ENCODE data around the gene BTBD7.

Gene BTBD7

GRCh38 chr14:93346926-93347721, 14.3 kb upstream of the BTBD7 start, which contains the start of gene COX8C:
TSS of gene COX8C (plus strand) at chr14:93347182. CDS start at chr14:93347269, 87 bp downstream.
- H3K4me3 ChIP-seq (ENCODE audit: low read length in 2 of 2): no peak within 1 kb of the TSS
- H3K4me1 ChIP-seq (ENCODE audit: control insufficient read depth in 2 of 2, insufficient read depth in 2 of 2, low read length in 2 of 2): no peaks in the 10 kb centered on the region
- no peak within 1 kb of the TSS for H3K27ac ChIP-seq (ENCODE audit: low read depth in 2 of 2, low read length in 2 of 2)
- H3K36me3 ChIP-seq (ENCODE audit: control insufficient read depth in 2 of 2, insufficient read depth in 2 of 2, low read length in 2 of 2): no peaks in the 10 kb centered on the region
- no peaks in the 10 kb centered on the region for H3K27me3 ChIP-seq (ENCODE audit: control insufficient read depth in 2 of 2, insufficient read depth in 2 of 2, low read length in 2 of 2)
- H3K9me3 ChIP-seq (ENCODE audit: control insufficient read depth in 2 of 2, low read length in 2 of 2): peaks cover 0 to 2% of the 10 kb centered on the region in 2 donors
- no peak within 1 kb of the TSS for H3K9ac ChIP-seq (ENCODE audit: low read depth in 1 of 2, low read length in 2 of 2)

- H3K4me3 ChIP-seq (ENCODE audit: low read length in 2 of 2): no peak overlapping the region
- H3K9ac ChIP-seq (ENCODE audit: low read depth in 1 of 2, low read length in 2 of 2): no peak overlapping the region
- H3K9me3 ChIP-seq (ENCODE audit: control insufficient read depth in 2 of 2, low read length in 2 of 2): peaks cover 0 to 2% of the 10 kb centered on the region in 2 donors
- H3K27me3 ChIP-seq (ENCODE audit: control insufficient read depth in 2 of 2, insufficient read depth in 2 of 2, low read length in 2 of 2): no peaks in the 10 kb centered on the region
- H3K27ac ChIP-seq (ENCODE audit: low read depth in 2 of 2, low read length in 2 of 2): no peak overlapping the region
- no peaks in the 10 kb centered on the region for H3K4me1 ChIP-seq (ENCODE audit: control insufficient read depth in 2 of 2, insufficient read depth in 2 of 2, low read length in 2 of 2)
- no peaks in the 10 kb centered on the region for H3K36me3 ChIP-seq (ENCODE audit: control insufficient read depth in 2 of 2, insufficient read depth in 2 of 2, low read length in 2 of 2)
Observed at GRCh38 chr14:93343797-93344196, 11.0 kb upstream of the BTBD7 start.

GRCh38 chr14:93343266-93343665, 10.4 kb upstream of the BTBD7 start:
- Histone ChIP-seq H3K27me3 (ENCODE audit: control insufficient read depth in 2 of 2, insufficient read depth in 2 of 2, low read length in 2 of 2) (no peaks in the 10 kb centered on the region), H3K9me3 (ENCODE audit: control insufficient read depth in 2 of 2, low read length in 2 of 2) (peaks cover 0 to 2% of the 10 kb centered on the region in 2 donors), H3K9ac (ENCODE audit: low read depth in 1 of 2, low read length in 2 of 2) (no peak overlapping the region), H3K4me1 (ENCODE audit: control insufficient read depth in 2 of 2, insufficient read depth in 2 of 2, low read length in 2 of 2) (no peaks in the 10 kb centered on the region), H3K36me3 (ENCODE audit: control insufficient read depth in 2 of 2, insufficient read depth in 2 of 2, low read length in 2 of 2) (no peaks in the 10 kb centered on the region), H3K27ac (ENCODE audit: low read depth in 2 of 2, low read length in 2 of 2) (no peak overlapping the region), H3K4me3 (ENCODE audit: low read length in 2 of 2) (no peak overlapping the region)

GRCh38 chr14:93337884-93338283, 5.0 kb upstream of the BTBD7 start:
- Histone ChIP-seq H3K4me3 (ENCODE audit: low read length in 2 of 2) (no peak overlapping the region), H3K27me3 (ENCODE audit: control insufficient read depth in 2 of 2, insufficient read depth in 2 of 2, low read length in 2 of 2) (no peaks in the 10 kb centered on the region), H3K36me3 (ENCODE audit: control insufficient read depth in 2 of 2, insufficient read depth in 2 of 2, low read length in 2 of 2) (no peaks in the 10 kb centered on the region), H3K9me3 (ENCODE audit: control insufficient read depth in 2 of 2, low read length in 2 of 2) (no peaks in the 10 kb centered on the region), H3K27ac (ENCODE audit: low read depth in 2 of 2, low read length in 2 of 2) (no peak overlapping the region), H3K4me1 (ENCODE audit: control insufficient read depth in 2 of 2, insufficient read depth in 2 of 2, low read length in 2 of 2) (peaks cover 0 to 4% of the 10 kb centered on the region in 2 donors), H3K9ac (ENCODE audit: low read depth in 1 of 2, low read length in 2 of 2) (no peak overlapping the region)

GRCh38 chr14:93337143-93337753, 4.4 kb upstream of the BTBD7 start:
- no peak overlapping the region for H3K4me3 ChIP-seq (ENCODE audit: low read length in 2 of 2)
- H3K9ac ChIP-seq (ENCODE audit: low read depth in 1 of 2, low read length in 2 of 2): no peak overlapping the region
- peaks cover 0 to 4% of the 10 kb centered on the region in 2 donors for H3K4me1 ChIP-seq (ENCODE audit: control insufficient read depth in 2 of 2, insufficient read depth in 2 of 2, low read length in 2 of 2)
- no peaks in the 10 kb centered on the region for H3K27me3 ChIP-seq (ENCODE audit: control insufficient read depth in 2 of 2, insufficient read depth in 2 of 2, low read length in 2 of 2)
- H3K36me3 ChIP-seq (ENCODE audit: control insufficient read depth in 2 of 2, insufficient read depth in 2 of 2, low read length in 2 of 2): no peaks in the 10 kb centered on the region
- no peaks in the 10 kb centered on the region for H3K9me3 ChIP-seq (ENCODE audit: control insufficient read depth in 2 of 2, low read length in 2 of 2)
- H3K27ac ChIP-seq (ENCODE audit: low read depth in 2 of 2, low read length in 2 of 2): no peak overlapping the region

GRCh38 chr14:93333631-93334103, 831 bp upstream of the BTBD7 start:
- H3K9me3 ChIP-seq (ENCODE audit: control insufficient read depth in 2 of 2, low read length in 2 of 2): no peaks in the 10 kb centered on the region
- no peaks in the 10 kb centered on the region for H3K27me3 ChIP-seq (ENCODE audit: control insufficient read depth in 2 of 2, insufficient read depth in 2 of 2, low read length in 2 of 2)
- H3K4me3 ChIP-seq (ENCODE audit: low read length in 2 of 2): peak overlapping the region; percentile 85 to 90
- peak overlapping the region; percentile 68 to 77 for H3K9ac ChIP-seq (ENCODE audit: low read depth in 1 of 2, low read length in 2 of 2)
- no peaks in the 10 kb centered on the region for H3K36me3 ChIP-seq (ENCODE audit: control insufficient read depth in 2 of 2, insufficient read depth in 2 of 2, low read length in 2 of 2)
- H3K27ac ChIP-seq (ENCODE audit: low read depth in 2 of 2, low read length in 2 of 2): peak overlapping the region; percentile 97
- peaks cover 18 to 31% of the 10 kb centered on the region in 2 donors for H3K4me1 ChIP-seq (ENCODE audit: control insufficient read depth in 2 of 2, insufficient read depth in 2 of 2, low read length in 2 of 2)

GRCh38 chr14:93332397-93332852, 411 bp downstream of the BTBD7 start:
- H3K27ac ChIP-seq (ENCODE audit: low read depth in 2 of 2, low read length in 2 of 2): peak overlapping the region; percentile 97
- H3K4me1 ChIP-seq (ENCODE audit: control insufficient read depth in 2 of 2, insufficient read depth in 2 of 2, low read length in 2 of 2): peaks cover 18 to 31% of the 10 kb centered on the region in 2 donors
- peak overlapping the region; percentile 85 to 96 for H3K4me3 ChIP-seq (ENCODE audit: low read length in 2 of 2)
- peak overlapping the region; percentile 77 to 79 for H3K9ac ChIP-seq (ENCODE audit: low read depth in 1 of 2, low read length in 2 of 2)
- H3K27me3 ChIP-seq (ENCODE audit: control insufficient read depth in 2 of 2, insufficient read depth in 2 of 2, low read length in 2 of 2): no peaks in the 10 kb centered on the region
- H3K9me3 ChIP-seq (ENCODE audit: control insufficient read depth in 2 of 2, low read length in 2 of 2): no peaks in the 10 kb centered on the region
- H3K36me3 ChIP-seq (ENCODE audit: control insufficient read depth in 2 of 2, insufficient read depth in 2 of 2, low read length in 2 of 2): no peaks in the 10 kb centered on the region

GRCh38 chr14:93331728-93332396, 974 bp downstream of the BTBD7 start:
- H3K36me3 ChIP-seq (ENCODE audit: control insufficient read depth in 2 of 2, insufficient read depth in 2 of 2, low read length in 2 of 2): no peaks in the 10 kb centered on the region
- no peaks in the 10 kb centered on the region for H3K9me3 ChIP-seq (ENCODE audit: control insufficient read depth in 2 of 2, low read length in 2 of 2)
- peak overlapping the region; percentile 97 for H3K27ac ChIP-seq (ENCODE audit: low read depth in 2 of 2, low read length in 2 of 2)
- peak overlapping the region; percentile 77 to 79 for H3K9ac ChIP-seq (ENCODE audit: low read depth in 1 of 2, low read length in 2 of 2)
- no peaks in the 10 kb centered on the region for H3K27me3 ChIP-seq (ENCODE audit: control insufficient read depth in 2 of 2, insufficient read depth in 2 of 2, low read length in 2 of 2)
- peaks cover 18 to 31% of the 10 kb centered on the region in 2 donors for H3K4me1 ChIP-seq (ENCODE audit: control insufficient read depth in 2 of 2, insufficient read depth in 2 of 2, low read length in 2 of 2)
- H3K4me3 ChIP-seq (ENCODE audit: low read length in 2 of 2): peak overlapping the region; percentile 85 to 96

- Histone ChIP-seq H3K27ac (ENCODE audit: low read depth in 2 of 2, low read length in 2 of 2) (peak overlapping the region; percentile 97), H3K9me3 (ENCODE audit: control insufficient read depth in 2 of 2, low read length in 2 of 2) (no peaks in the 10 kb centered on the region), H3K27me3 (ENCODE audit: control insufficient read depth in 2 of 2, insufficient read depth in 2 of 2, low read length in 2 of 2) (no peaks in the 10 kb centered on the region), H3K36me3 (ENCODE audit: control insufficient read depth in 2 of 2, insufficient read depth in 2 of 2, low read length in 2 of 2) (no peaks in the 10 kb centered on the region), H3K4me1 (ENCODE audit: control insufficient read depth in 2 of 2, insufficient read depth in 2 of 2, low read length in 2 of 2) (peaks cover 18 to 31% of the 10 kb centered on the region in 2 donors), H3K9ac (ENCODE audit: low read depth in 1 of 2, low read length in 2 of 2) (peak overlapping the region in 1 of 2 donors; percentile 24), H3K4me3 (ENCODE audit: low read length in 2 of 2) (peak overlapping the region; percentile 22 to 96)
Observed at GRCh38 chr14:93331002-93331727, 1.7 kb downstream of the BTBD7 start.

Data from mucosa of rectum (tissue), 2 donors.